Left renal cortex interstitium (tissue), 4 donors: Measurements from ENCODE around the gene CCT7. TPM values are rescaled to one million over a fixed set of nuclear protein-coding genes. Genes with fewer than 3 reads are reported as not detected.
"Not testable (repeated sequence)": the region's sequence is repeated elsewhere in the genome, so short reads cannot be mapped to it uniquely, and the experiment has no call there.

Experiments used
- DNase-seq, 4 donors: peaks; one replicate each; pipeline ENCODE4 v3.0.0-alpha.2; 2013; ENCODE audit warnings: low read depth in 4 of 4, low spot score in 2 of 4, missing footprints in 1 of 4
- polyA plus RNA-seq, 4 donors: library from polyadenylated mRNA; unstranded; fragments of 120-200 nt; gene quantifications; one replicate each; pipeline ENCODE4 v1.2.1, GENCODE V29; 2013; ENCODE audit not compliant: insufficient read length in 4 of 4

Gene CCT7
- polyA plus RNA-seq, 4 donors = 235 to 265 (median 238) TPM

GRCh38 chr2:73254343-73255006 is 20.4 kb downstream of the CCT7 start:
- no peak for DNase-seq

GRCh38 chr2:73255007-73255644 is 21.0 kb downstream of the CCT7 start:
- no peak for DNase-seq

- DNase-seq = no peak
These were observed 22.0 kb downstream of the CCT7 start for GRCh38 chr2:73255907-73256617.

GRCh38 chr2:73256618-73256922 is 22.5 kb downstream of the CCT7 start:
- DNase-seq = no peak

- DNase-seq = no peak
These were observed 22.9 kb downstream of the CCT7 start for GRCh38 chr2:73257021-73257420.

GRCh38 chr2:73257425-73258125 is 23.5 kb downstream of the CCT7 start:
- no peak for DNase-seq

GRCh38 chr2:73258186-73258912 is 24.2 kb downstream of the CCT7 start:
- DNase-seq = no peak

GRCh38 chr2:73258913-73259215 is 24.8 kb downstream of the CCT7 start:
- DNase-seq = no peak

- DNase-seq = no peak
These were observed 25.2 kb downstream of the CCT7 start for GRCh38 chr2:73259276-73259675.

GRCh38 chr2:73259704-73260337 is 25.7 kb downstream of the CCT7 start:
- no peak for DNase-seq

GRCh38 chr2:73260338-73260984 is 26.4 kb downstream of the CCT7 start:
- no peak for DNase-seq

GRCh38 chr2:73262108-73262651 is 28.1 kb downstream of the CCT7 start:
- DNase-seq = no peak

GRCh38 chr2:73262691-73263429 is 28.8 kb downstream of the CCT7 start:
- DNase-seq = not testable (repeated sequence)

GRCh38 chr2:73263540-73264331 is 29.6 kb downstream of the CCT7 start:
- DNase-seq = no peak

- no peak for DNase-seq
These were observed 30.2 kb downstream of the CCT7 start for GRCh38 chr2:73264332-73264606.

GRCh38 chr2:73264783-73265182 is 30.7 kb downstream of the CCT7 start:
- no peak for DNase-seq

- DNase-seq = no peak
These were observed 31.4 kb downstream of the CCT7 start for GRCh38 chr2:73265298-73266060.
